Chondrocyte (in vitro differentiated cells): ENCODE results near the gene FSTL1. TPM values are rescaled to one million over a fixed set of nuclear protein-coding genes. Genes with fewer than 3 reads are reported as not detected.

Experiments
- DNase-seq: peaks from one replicate; pipeline ENCODE4 v3.0.0; 2021; ENCODE audit warnings: mixed read lengths, low spot score
- H3K27ac Mint-ChIP-seq: one replicate; pipeline ENCODE4 v1.8.0; 2021; ENCODE audit warnings: mild to moderate bottlenecking, moderate library complexity, mixed read lengths; ENCODE audit not compliant: unreplicated experiment
- H3K27me3 Mint-ChIP-seq: 2 replicates; pipeline ENCODE4 v1.8.0; 2021; ENCODE audit warnings: low read depth, mixed read lengths
- H3K36me3 Mint-ChIP-seq: 2 replicates; pipeline ENCODE4 v1.8.0; 2021; ENCODE audit warnings: low read depth, mixed read lengths
- H3K4me1 Mint-ChIP-seq: 2 replicates; pipeline ENCODE4 v1.8.0; 2021; ENCODE audit warnings: low read depth, mild to moderate bottlenecking, mixed read lengths
- H3K4me3 Mint-ChIP-seq: one replicate; pipeline ENCODE4 v1.8.0; 2021; ENCODE audit warnings: mild to moderate bottlenecking, moderate library complexity, mixed read lengths; ENCODE audit not compliant: unreplicated experiment
- H3K9me3 Mint-ChIP-seq: 2 replicates; pipeline ENCODE4 v1.8.0; 2021; ENCODE audit warnings: low read depth, mixed read lengths
- total RNA-seq: library from RNA; stranded (reverse); gene quantifications from 3 replicates; pipeline ENCODE4 v1.2.1, GENCODE V29; 2021
- TF ChIP-seq, protein P1 (sequence below): fragments of 200-600 bp; sonication (generic); IDR thresholded peaks from 2 replicates; pipeline ENCODE4 v1.5.0; 2021; ENCODE audit warnings: antibody characterized with exemption, mild to moderate bottlenecking, moderate library complexity

Gene FSTL1
- total RNA-seq, 1 donor from 2014 or later, result 3,511 TPM

DNA sequence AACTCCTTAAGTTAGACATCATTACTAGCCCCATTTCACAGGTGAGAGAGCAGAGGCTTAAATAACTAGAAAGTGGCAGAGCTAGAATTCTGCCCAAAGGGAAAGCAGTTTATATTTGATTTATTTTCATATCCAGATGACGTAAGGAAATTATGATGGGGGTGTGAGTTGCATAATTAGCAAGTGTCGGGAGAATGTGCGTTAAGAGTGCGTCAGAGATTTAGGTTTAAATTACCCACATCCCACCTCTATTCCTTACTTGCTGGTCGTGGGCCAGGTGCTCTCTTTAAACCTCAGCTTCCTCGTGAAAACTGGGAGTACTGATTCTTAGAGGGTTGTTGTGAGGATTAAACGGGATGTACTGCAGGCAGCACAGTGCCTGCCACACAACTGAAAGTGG is 32.3 kb downstream of the FSTL1 start:
- Mint-ChIP-seq H3K4me1 (peaks cover 75% of the 10 kb centered on the region), H3K36me3 (peaks cover 11% of the 10 kb centered on the region), H3K27me3 (no peaks in the 10 kb centered on the region), H3K9me3 (no peaks in the 10 kb centered on the region), H3K27ac (peak overlapping the region; percentile 98), H3K4me3 (no peak overlapping the region)
- DNase-seq, result no peak
- TF ChIP-seq, protein P1, sequence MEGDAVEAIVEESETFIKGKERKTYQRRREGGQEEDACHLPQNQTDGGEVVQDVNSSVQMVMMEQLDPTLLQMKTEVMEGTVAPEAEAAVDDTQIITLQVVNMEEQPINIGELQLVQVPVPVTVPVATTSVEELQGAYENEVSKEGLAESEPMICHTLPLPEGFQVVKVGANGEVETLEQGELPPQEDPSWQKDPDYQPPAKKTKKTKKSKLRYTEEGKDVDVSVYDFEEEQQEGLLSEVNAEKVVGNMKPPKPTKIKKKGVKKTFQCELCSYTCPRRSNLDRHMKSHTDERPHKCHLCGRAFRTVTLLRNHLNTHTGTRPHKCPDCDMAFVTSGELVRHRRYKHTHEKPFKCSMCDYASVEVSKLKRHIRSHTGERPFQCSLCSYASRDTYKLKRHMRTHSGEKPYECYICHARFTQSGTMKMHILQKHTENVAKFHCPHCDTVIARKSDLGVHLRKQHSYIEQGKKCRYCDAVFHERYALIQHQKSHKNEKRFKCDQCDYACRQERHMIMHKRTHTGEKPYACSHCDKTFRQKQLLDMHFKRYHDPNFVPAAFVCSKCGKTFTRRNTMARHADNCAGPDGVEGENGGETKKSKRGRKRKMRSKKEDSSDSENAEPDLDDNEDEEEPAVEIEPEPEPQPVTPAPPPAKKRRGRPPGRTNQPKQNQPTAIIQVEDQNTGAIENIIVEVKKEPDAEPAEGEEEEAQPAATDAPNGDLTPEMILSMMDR, result no peak

DNA sequence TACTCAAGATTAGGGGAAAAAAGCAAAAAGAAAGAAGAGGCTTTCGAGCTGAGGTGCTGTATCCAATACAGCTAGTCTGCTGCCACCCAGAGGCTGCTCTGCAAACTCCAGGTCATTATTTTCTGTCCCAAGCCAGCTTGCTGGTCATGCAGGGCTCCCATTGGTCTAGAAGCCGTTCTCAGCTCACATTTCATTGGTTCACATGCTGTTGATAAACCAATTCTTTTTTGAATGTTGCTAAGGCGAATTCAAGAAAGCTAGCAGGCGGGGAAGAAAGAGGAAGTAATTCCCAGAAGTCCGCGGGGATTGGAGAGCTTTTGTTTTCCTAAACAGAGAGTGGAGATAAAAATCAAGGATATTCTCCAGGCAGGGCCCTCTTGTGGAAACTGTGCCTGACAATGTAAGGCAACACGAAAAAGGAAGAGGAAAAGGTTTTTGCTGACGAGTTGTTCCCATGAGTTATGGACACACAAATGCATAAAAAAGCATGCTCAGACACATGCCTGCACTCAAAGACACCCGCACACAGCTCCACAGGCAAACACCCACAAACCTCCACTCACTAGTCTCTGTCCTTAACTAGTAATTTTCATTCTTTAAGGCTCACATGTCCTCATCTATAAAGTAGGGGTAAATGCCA is 33.4 kb downstream of the FSTL1 start:
- TF ChIP-seq, protein P1, result peak; percentile 96
- Mint-ChIP-seq H3K9me3 (no peaks in the 10 kb centered on the region), H3K27ac (peak overlapping the region; percentile 98), H3K27me3 (no peaks in the 10 kb centered on the region), H3K4me1 (peaks cover 65% of the 10 kb centered on the region), H3K4me3 (peak overlapping the region; percentile 39), H3K36me3 (peaks cover 11% of the 10 kb centered on the region)
- DNase-seq, result no peak

DNA sequence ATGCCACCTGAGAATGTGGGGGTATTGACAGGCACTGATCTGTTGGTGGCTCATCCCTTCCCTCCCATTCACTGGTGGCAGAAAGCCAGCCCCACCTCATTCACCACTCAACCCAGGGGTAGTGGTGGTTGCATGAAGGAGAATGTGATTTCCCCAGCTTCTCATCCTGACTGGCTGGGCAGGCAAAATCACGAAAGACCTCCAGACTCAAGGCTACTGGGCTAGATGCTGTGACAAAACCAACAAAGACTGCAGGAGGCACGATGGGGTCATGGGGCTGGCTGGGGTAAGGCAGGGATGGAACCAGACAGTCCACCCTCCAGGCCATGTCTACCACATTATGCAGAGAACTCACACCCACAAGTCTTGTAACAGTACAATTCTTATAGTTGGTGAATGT is 33.9 kb downstream of the FSTL1 start:
- peaks cover 12% of the 10 kb centered on the region for H3K36me3 Mint-ChIP-seq
- peak overlapping the region; percentile 98 for H3K27ac Mint-ChIP-seq
- no peak for DNase-seq
- H3K27me3 Mint-ChIP-seq, result no peaks in the 10 kb centered on the region
- peak overlapping the region; percentile 37 for H3K4me3 Mint-ChIP-seq
- no peaks in the 10 kb centered on the region for H3K9me3 Mint-ChIP-seq
- peaks cover 61% of the 10 kb centered on the region for H3K4me1 Mint-ChIP-seq
- TF ChIP-seq, protein P1, result no peak

DNA sequence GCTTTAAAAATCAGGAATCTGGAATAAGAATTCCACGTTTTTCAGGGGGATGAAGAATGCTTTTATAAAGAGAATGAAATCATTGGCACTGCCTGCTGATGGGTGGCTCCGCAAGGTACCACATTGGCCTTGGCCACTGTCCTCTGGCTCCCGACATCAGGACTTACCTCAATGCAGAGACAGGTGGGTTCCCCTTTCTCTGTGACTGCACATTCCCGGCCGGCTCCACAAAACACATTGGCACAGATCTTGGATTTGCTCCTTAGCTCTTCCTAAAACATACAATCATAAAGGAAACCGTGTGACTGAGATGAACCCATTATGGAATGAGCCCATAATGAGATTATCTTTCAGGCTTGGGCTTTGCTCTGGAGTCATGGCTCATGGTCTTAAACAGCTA is 35.0 kb downstream of the FSTL1 start:
- H3K4me1 Mint-ChIP-seq, result peaks cover 50% of the 10 kb centered on the region

DNA sequence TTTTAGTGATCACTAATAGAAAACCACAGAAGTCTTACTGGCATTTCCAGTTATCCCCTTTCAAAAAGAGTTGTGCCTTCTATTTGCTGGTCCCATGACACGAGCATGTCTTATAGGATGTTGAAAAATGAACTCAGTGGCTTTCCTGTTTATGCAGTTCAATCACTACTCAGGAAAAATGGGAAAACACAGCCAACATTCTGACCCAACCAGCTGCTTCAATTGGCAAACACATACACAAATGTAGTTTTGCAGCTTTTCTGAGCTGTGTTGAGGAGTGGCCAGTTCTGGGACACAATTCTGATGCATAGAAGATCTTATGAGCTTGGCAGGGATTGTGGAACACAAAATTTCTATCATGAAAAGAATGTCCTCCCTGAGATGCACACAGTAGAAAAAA is 40.3 kb downstream of the FSTL1 start:
- peaks cover 3% of the 10 kb centered on the region for H3K4me1 Mint-ChIP-seq
- H3K36me3 Mint-ChIP-seq, result peaks cover 53% of the 10 kb centered on the region
- DNase-seq, result no peak
- H3K27me3 Mint-ChIP-seq, result no peaks in the 10 kb centered on the region
- H3K4me3 Mint-ChIP-seq, result no peak overlapping the region
- TF ChIP-seq, protein P1, result no peak
- H3K27ac Mint-ChIP-seq, result peak overlapping the region; percentile 22
- no peaks in the 10 kb centered on the region for H3K9me3 Mint-ChIP-seq

More for the DNA sequence above, 35.0 kb downstream of the FSTL1 start:
- TF ChIP-seq, protein P1, result no peak
- no peak for DNase-seq
- Mint-ChIP-seq H3K9me3 (no peaks in the 10 kb centered on the region), H3K36me3 (peaks cover 22% of the 10 kb centered on the region), H3K4me3 (no peak overlapping the region), H3K27ac (peak overlapping the region; percentile 98), H3K27me3 (no peaks in the 10 kb centered on the region)
